Measurements from ENCODE around the gene PIKFYVE.
"Not testable (repeated sequence)": the region's sequence is repeated elsewhere in the genome, so short reads cannot be mapped to it uniquely, and the experiment has no call there.

PIKFYVE gene

DNA sequence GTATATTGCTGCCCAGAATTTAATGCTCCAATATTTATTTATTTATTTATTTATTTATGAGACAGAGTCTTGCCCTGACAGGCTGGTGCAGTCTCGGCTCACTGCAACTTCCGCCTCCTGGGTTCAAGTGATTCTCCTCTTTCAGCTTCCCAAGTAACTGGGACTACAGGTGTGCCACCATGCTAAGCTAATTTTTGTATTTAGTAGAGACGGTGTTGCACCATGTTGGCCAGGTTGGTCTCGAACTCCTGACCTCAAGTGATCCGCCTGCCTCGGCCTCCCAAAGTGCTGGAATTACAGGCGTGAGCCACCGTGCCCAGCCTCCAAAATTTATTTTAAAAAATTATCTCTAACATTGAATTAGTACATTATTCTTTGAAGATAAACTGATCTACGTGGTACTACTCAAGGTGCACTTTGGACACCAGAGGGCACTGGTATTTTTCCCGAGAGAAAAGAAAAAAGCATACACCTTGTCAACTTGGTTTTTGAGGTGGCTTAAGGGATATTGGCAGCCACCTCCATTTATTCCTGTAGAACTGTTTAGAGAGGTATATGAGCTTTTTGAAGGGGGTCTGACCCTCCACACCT is 9.8 kb upstream of the PIKFYVE start:
- DNase-seq = peak; percentile 29

DNA sequence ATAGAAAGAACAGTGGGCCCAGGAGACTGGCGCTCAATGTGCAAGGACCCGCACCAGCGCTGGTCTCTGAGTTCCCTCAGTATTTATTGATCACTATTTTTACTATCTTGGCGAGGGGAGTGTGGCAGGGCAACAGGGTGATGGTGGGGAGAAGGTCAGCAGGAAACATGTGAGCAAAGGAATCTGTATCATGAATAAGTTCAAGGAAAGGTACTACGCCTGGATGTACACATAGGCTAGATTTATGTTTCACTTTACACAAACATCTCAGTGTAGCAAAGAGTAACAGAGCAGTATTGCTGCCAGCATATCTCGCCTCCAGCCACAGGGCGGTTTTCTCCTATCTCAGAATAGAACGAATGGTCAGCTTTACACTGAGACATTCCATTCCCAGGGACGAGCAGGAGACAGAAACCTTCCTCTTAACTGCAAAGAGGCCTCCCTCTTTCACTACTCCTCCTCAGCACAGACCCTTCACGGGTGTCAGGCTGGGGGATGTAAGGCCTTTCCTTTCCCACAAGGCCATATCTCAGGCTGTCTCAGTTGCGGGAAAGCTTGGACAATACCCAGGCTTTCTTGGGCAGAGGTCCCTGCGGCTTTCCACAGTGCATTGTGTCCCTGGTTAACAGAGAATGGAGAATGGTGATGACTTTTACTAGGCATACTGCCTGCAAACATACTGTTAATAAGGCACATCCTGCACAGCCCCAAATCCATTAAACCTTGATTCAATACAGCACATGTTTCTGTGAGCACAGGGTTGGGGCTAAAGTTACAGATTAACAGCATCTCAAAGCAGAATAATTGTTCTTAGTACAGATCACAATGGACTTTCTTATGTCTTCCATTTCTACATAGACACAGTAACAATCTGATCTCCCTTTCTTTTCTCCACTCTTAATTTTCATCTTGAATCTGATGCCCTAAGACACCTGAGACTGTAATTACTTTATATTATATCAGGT is 8.9 kb upstream of the PIKFYVE start:
- not testable (repeated sequence) for DNase-seq

DNA sequence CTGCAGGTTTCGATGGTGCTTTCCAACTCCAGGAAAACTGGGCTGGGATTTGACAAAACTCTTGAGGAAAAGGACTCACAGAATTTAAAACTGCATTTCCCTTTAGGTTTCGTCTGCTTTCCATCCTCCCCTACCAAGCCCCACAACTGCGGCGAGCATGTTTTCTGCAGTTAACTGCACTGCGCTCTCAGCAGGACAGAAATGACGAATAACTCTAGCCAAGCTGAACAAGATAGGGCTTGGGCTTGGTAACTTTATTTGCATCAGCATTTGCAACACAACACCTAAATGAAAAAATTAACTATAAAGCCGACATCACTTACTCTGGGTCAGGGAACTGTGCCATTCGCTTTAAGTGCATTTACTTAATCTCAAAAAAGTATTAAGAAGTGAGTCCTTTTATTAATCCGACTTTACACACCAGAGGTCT is 669 bp upstream of the PIKFYVE start:
- DNase-seq = peak; percentile 80

DNA sequence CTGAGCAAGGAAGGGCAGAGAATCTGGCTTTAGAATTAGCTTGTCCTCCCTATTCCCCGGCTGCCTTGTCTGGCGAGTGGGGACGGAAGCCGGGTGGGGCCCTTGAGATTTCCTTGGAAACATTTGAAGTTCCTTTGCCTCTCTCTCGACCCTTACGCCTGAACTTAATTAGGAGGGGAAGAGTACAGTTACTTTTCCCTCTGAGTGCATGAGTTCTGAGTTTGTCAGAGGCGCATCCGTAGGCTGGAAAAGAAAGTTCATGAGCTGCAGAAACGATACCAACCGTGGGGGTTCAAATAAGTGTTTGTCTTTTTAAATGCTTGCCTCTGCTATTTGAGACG is 468 bp downstream of the PIKFYVE start:
- no peak for DNase-seq

DNA sequence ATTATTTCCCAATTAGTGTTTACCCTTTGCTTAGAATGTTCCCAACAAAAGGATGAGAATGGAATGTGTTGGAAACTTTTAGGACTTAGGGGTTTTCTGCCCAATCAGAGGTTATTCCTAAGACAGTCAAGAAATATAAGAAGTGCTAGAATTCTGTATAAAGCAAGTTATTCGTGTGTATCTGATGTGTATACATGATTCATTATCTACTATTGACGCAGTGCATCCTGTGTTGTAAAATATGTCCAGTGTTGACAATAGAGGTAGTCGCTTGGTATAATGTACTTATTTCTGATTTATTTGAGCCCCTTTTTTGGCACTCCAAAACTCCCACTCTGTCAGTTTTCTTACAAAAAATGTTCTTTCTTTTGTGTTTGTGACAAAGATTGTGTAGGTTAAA is 881 bp downstream of the PIKFYVE start:
- DNase-seq = peak; percentile 51

DNA sequence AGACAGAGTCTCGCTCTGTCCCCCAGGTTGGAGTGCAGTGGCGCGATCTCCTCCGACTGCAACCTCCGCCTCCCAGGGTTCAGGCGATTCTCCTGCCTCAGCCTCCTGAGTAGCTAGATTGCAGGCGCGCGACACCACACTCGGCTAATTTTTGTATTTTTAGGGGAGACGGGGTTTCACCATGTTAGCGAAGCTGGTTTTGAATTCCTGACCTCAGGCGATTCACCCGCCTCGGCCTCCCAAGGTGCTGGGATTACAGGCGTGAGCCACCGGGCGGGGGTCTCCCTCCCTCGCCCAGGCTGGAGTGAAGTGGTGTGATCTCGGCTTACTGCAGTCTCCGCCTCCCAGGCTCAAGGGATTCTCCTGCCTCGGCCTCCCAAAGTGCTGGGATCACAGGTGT is 1.5 kb downstream of the PIKFYVE start:
- DNase-seq = peak; percentile 18

DNA sequence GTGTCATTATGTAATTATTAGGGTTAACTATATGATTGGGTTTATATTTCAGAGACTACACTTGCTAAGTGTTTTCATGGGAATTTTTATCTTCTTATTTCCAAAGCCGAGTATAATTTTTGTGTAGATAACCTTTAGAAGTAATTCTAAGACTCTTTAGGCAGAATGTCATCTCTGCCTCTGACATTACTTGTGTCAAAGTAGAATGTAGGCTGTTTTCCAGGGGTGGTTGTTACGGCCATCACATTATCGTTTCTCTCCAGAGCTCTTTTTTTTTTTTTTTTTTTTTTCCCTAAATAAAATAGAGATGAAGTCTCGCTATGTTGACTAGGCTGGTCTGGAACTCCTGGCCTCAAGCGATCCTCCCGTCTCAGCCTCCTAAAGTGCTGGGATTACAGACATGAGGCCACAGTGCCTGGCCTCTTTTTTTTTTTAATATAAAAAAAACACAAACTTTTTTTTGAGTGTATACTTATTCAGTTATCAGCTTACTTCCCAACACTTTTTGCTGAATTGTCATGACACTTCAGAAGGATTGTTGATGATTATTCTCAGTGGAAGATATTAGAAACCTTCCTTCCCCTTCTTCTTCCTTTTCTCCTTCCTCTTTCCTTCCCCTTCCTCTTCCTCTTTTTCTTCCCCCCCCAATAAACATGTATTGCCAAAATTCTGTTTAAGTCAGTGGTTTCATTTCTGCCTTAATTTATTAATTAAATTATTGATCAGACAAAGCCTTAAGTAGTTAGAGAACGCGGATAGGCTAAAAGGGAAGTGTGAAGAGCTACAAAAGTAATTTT is 2.3 kb downstream of the PIKFYVE start:
- DNase-seq = peak; percentile 19

DNA sequence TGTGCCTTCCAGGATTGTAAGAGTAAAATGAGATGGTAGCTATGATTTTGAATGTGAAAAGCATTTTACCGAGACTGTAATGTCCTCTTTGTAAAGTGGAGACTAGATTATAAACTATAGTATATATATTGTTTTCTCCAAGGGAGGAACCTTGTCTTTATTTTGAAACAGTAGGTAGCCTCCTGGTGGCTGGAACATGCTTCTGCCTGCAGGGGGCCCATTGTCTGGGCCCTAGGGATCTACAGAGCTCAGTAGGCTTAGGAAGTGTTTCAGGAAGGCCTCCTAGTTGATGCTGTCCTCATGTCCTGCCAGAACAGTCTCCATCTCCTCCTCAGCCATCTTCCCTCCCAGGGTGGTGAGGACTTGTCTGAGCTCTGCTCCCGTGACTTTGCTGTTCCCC is 3.0 kb downstream of the PIKFYVE start:
- peak; percentile 22 for DNase-seq

DNA sequence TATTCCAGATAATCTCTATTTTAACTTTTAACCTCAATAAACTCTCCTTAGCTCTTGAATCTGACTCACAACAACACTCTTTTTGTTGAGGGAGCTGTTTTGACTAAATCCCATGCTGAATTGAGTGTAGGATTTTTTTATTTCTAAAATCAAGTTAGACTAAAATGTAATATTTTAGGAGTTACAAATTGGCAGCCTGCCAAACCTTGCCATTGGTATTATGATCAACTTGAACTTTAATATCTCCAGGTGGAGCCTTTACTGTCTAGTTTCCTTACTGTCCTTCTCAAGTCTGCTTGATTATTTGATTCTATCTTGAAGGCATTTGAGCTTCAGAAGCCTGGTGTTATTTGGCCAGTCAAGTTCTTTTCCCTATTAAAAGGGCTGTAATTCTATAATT is 8.7 kb downstream of the PIKFYVE start:
- DNase-seq = no peak

DNA sequence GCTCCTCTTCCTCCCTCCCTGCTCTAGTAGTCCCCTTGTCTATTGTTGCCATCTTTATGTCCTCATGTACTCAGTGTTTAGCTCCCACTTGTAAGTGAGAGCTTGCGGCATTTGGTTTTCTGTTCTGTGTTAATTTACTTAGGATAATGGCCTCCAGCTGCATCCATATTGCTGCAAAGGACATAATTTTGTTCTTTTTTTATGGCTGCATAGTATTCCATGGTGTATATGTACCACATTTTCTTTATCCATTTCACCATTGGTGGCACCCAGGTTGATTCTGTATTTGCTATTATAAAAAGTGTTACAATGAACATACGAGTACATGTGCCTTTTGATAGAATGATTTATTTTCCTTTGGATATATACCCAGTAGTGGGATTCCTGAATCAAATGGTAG is 12.5 kb downstream of the PIKFYVE start:
- DNase-seq = no peak

DNA sequence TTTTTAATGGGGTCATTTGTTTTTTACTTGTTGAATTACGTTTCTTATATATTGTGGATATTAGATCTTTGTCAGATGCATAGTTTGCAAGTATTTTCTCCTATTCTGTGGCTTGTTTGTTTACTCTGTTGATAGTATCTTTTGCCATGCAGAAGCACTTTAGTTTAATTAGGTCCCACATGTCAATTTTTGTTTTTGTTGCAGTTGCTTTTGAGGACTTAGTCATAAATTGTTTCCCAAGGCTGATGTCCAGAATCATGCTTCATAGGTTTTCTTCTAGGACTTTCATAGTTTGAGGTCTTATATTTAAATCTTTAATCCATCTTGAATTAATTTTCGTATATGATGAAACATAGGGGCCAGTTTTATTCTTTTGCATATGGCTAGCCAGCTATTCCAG is 13.2 kb downstream of the PIKFYVE start:
- DNase-seq = no peak

DNA sequence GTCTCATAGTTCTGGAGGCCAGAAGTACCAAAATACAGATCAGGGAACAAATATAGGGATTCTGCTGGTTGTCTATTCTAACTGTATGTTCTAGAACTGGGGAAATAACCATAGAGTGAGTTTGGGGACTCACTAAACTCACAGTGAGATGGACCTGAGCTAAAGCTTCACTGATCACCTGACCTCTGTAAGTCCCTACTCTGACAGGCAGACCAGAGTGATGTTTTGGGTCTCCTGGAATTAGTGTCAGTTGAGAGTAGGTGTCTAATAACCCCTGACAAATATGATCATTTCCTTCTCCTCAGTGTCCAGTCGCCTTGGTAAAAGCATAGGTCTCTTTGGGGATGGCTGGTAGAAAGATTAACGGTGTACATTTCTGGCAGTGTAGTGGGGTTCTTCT is 14.2 kb downstream of the PIKFYVE start:
- DNase-seq = no peak

DNA sequence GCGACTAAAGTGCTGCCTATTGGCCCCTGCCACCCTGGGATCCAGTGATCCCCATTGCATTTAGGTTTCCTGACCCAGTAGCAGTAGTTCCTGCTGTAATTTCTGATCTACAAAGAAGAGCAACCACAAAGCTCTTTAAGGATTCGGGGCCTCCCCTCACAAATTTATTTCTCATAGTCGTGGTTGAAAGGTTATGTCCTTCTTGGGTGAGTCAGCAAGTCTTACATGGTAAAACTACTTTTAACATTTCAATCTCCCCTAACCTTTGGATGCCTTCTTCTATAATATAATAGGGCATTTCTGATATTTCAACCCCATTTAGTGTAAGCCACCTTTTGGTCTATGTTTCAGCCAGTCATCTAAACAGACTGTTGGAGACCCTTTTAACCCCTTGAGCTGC is 14.9 kb downstream of the PIKFYVE start:
- no peak for DNase-seq

DNA sequence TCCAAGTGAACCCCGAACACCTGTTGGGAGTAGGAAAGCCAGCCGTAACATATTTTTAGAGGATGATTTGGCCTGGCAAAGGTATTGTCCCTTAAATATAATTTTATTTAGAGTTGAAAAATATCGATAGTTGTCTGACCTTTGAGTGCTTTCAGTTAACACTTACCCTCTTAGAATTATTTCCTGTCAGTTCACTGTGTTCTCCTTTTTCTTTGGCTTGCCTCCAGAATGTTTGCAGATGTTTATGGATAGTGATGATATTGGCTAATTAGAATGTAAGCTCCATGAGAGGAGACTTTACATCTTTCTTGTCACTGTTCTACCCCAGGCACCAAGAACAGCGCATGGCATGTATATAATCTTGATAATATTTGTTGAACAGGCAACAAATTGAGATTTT is 19.8 kb downstream of the PIKFYVE start:
- peak; percentile 33 for DNase-seq

DNA sequence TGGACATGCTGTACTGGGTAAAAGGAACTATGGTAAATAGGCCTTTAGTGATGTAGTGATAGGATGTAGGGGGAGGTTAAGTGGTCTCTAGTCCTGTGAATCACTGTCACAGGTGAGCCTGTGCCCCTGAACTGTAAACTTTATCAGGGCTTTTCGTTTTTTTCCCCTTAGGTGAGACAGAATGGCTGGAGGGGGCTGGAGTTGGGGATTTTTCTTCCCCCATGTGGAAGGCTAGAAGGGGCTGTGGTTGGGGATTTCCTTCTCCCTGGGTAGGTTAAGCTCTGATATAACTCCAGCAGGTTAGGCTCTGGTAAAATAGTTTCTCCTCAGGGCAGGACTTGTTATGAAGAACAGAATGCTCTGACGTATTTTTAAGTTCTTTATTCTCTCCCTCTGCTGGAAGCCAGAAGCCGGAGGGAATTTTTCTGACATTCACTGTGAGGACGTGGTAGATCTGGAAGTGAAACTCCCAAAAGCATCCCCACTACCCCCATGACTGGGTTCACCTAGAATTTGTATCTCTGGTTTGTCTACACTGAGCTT is 28.5 kb downstream of the PIKFYVE start:
- DNase-seq = no peak

DNA sequence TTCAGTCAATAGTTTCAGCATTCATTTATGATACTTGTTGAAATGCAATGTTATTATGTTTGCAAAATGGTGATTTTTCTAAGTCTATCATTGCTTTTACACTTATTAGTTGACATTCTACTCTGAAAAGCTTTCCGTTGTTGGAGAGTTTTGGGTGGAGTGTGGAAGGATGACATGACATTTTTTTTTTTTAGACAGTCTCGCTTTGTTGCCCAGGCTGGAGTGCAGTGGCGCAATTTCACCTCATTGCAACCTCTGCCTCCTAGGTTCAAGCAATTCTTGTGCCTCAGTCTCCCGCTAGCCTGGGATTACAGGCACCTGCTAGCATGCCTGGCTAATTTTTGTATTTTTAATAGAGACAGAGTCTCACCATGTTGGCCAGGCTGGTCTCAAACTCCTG is 29.8 kb downstream of the PIKFYVE start:
- DNase-seq = no peak

DNA sequence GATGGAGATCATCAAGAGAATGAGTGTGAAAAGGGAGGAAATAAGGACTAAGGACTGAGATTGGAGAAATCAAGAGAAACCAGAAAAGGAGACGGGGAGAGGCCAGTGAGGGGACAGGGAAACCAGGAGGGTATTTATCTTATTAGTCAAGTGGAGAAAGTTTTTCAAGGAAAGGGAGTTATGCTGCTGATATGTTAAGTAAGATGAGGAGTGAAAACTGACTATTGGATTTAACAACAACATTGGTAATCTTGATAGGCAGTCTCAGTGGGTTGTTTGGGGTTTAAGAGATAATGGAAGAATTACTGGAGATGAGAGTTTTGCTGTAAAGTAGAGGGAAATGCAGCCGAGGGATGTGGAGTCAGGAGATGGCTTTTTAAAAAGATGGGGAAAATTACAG is 30.6 kb downstream of the PIKFYVE start:
- DNase-seq = no peak

DNA sequence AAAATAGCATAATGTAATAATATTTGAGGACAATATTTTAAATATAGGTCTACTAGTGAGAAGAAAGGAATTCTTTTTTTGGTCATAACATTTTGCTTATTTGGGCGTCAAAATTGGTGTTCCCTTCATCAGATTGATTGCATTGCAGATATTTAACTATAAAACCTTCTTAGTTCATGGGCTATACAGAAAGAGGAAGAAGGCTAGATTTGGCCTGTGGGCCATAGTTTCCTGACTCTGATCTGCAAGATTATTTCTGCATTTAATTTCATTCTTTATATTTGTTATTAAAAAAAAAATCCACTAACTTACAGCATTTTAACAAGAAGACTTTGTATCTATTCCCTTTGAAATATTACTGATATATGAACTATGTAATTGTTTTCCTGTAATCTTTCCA is 31.9 kb downstream of the PIKFYVE start:
- DNase-seq = no peak

DNA sequence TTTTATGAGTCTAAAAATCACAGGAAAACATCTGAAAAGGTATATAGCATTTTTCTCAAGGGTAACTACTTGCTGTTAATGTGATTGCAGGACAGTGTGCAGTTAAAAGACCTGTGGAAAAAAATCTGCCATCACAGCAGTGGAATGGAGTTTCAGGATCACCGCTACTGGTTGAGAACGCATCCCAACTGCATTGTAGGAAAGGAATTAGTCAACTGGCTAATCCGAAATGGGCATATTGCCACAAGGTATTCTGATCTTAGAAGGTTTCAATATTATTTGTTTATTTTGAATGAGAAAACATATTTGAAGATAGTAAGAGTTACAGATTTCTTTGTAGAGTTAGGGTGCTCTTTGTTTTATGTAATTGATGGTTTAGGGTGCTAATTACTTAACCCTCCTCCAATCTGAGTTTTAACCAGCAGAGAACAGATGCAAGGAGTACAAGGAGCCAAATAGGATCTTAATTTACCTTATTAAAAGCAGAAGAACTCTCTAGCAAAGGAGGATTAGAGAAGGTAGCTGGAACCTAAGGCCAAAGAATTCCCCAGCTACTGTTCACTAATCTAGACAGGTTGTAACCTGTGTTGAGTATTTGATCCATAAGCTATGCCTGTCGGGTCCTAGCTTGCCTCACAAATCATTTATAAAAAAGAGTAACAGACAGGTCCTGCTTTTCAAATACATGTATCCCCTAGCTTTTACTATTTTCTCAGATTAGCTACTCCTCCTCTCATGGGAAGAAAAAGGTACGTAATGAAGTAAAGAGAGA is 35.0 kb downstream of the PIKFYVE start:
- no peak for DNase-seq

DNA sequence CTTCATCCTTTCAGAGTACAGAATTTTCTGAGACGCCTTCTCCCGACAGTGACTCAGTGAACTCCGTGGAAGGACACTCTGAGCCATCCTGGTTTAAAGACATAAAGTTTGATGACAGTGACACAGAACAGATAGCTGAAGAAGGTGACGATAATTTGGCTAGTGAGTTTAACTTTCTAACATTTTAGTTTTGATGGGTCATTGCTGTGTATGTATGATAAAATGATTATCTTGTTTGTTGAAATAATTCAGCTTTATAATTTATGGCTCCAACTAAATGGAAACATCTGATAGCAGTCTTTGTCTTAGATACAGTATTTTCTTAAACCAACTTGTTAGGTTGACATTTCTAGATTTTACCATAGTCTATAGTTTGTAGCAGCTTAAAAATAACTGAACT is 38.1 kb downstream of the PIKFYVE start:
- no peak for DNase-seq

DNA sequence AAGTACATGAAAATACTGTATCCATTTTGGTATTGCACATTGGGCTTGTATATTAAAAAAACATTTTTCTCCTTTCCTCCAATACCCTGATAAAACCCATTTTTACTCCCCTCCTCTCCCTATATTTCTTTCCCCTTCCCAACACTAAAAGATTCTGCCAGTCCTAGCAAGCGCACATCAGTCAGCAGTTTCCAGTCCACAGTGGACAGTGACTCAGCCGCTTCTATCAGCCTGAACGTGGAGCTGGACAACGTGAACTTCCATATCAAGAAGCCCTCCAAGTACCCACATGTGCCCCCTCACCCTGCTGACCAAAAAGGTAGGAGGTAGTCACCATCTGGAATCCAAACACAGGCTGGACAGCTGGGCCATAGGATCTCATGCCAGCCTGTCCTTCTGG is 38.6 kb downstream of the PIKFYVE start:
- DNase-seq = no peak

DNA sequence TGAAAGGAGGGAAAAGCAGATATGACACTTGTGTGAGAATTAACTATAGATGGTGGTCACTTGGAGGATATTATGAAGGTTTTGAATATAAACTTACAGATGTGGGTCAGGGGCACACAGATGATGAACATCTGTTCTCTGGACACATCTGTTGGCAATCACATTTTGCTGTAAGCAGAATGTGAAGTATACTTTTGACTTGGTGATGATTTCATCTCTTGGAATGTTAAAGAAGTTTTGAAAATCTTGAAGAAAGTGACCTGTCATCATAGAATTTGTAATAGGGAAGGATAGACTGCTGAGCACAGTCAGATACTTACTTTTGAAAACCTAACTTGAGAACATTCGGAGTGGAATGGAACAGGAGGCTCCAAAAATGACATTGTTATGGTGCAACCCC is 40.2 kb downstream of the PIKFYVE start:
- no peak for DNase-seq

DNA sequence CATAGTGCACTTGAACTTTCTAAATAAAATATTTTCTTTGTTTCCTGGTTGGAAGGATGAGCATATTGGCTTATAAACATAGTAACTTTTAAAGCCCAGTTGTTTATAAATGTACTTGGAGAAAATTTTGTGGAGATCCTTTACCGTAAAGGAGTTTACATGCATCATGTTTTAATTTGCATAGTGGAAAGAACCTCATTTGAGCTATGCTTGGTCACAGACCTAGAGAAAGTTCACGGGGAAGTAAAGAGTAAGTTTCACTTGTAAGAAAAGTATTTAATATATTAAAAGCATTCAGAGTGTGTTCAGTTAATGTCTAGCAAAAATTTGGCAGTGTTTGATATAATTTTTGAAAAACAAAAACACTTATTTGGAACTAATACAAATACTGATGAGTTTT is 45.3 kb downstream of the PIKFYVE start:
- no peak for DNase-seq

Data from OCI-M1 (cell line).